ENCODE data around the gene ZSCAN16. TPM values are rescaled to one million over a fixed set of nuclear protein-coding genes. Genes with fewer than 3 reads are reported as not detected.

Gene ZSCAN16
- total and polyA plus RNA-seq, 2 donors (not counting 1 experiment from before 2014, with no cell fraction given): 5.4 to 15.4 TPM

- H3K36me3 ChIP-seq (replicated peaks in 1 of 2; ENCODE audit: control extremely low read depth in 1 of 2, control insufficient read depth in 1 of 2, extremely low read depth in 1 of 2, insufficient read depth in 2 of 2, low read length in 1 of 2): peaks cover 0 to 9% of the 10 kb centered on the region in 2 experiments
- Mint-ChIP-seq H3K27me3 (peaks cover 6% of the 10 kb centered on the region), H3K27ac (no peak overlapping the region), H3K9me3 (ENCODE audit: insufficient read depth) (no peaks in the 10 kb centered on the region), H3K4me3 (no peak overlapping the region), H3K4me1 (no peaks in the 10 kb centered on the region)
- H3K4me2 ChIP-seq (replicated peaks; ENCODE audit: low read depth, low read length, poor library complexity, severe bottlenecking): no peak overlapping the region
- no peak overlapping the region for H3K27ac ChIP-seq (ENCODE audit: low read length in 2 of 2)
- no peaks in the 10 kb centered on the region for H4K20me1 ChIP-seq (ENCODE audit: control insufficient read depth, insufficient read depth, low read length, poor library complexity, severe bottlenecking)
- H3K9ac ChIP-seq (ENCODE audit: low read length): no peak overlapping the region
- CTCF ChIA-PET: interaction anchor here (0.8 to 1.5 kb wide), 3 partner anchors 11 to 594 kb away, joined by 3 to 4 read pairs (median 3); no protein-coding TSS in a partner anchor
- DNase-seq (no peak), ATAC-seq (ENCODE audit: low read depth) (no peak)
- no peaks in the 10 kb centered on the region for H3K79me2 ChIP-seq (ENCODE audit: control insufficient read depth, insufficient read depth, low read length)
- intact Hi-C loops (cut with micrococcal nuclease): no loop called here
- no peak for TF ChIP-seq CTCF (IDR thresholded peaks at IDR 0.05)
- no peak for TF ChIP-seq EZH2 (IDR thresholded peaks at IDR 0.05; ENCODE audit: borderline replicate concordance, insufficient read depth, low read depth, low read length, poor library complexity, severe bottlenecking)
- no CpG with 5 or more reads among the region's 3 CpGs for WGBS (ENCODE audit: insufficient coverage)
- POLR2A ChIA-PET: no interaction called here
- H3K9me3 ChIP-seq (ENCODE audit: control extremely low read depth in 1 of 3, control insufficient read depth in 2 of 3, insufficient read depth in 1 of 3, low read length in 2 of 3): no peaks in the 10 kb centered on the region
- no peak overlapping the region for H2AFZ ChIP-seq (ENCODE audit: insufficient read depth, low read depth, low read length, poor library complexity, severe bottlenecking)
- H3K4me3 ChIP-seq (ENCODE audit: control extremely low read depth in 1 of 5, extremely low read depth in 1 of 5, insufficient read depth in 1 of 5, low read depth in 2 of 5, low read length in 4 of 5): no peak overlapping the region
- H3K27me3 ChIP-seq (replicated peaks in 1 of 4; ENCODE audit: control extremely low read depth in 1 of 4, control insufficient read depth in 3 of 4, insufficient read depth in 4 of 4, low read length in 3 of 4): no peaks in the 10 kb centered on the region
- H3K4me1 ChIP-seq (ENCODE audit: control insufficient read depth in 2 of 2, insufficient read depth in 2 of 2, low read length in 2 of 2): no peaks in the 10 kb centered on the region
Measured at GRCh38 chr6:28111964-28112363, 12.4 kb upstream of the ZSCAN16 start.

- H3K79me2 ChIP-seq (ENCODE audit: control insufficient read depth, insufficient read depth, low read length): no peaks in the 10 kb centered on the region
- peaks cover 4 to 26% of the 10 kb centered on the region in 2 experiments for H3K36me3 ChIP-seq (replicated peaks in 1 of 2; ENCODE audit: control extremely low read depth in 1 of 2, control insufficient read depth in 1 of 2, extremely low read depth in 1 of 2, insufficient read depth in 2 of 2, low read length in 1 of 2)
- POLR2A ChIA-PET: interaction anchor here (0.6 to 0.7 kb wide), 2 partner anchors 11 to 25 kb away, joined by 3 to 7 read pairs; no protein-coding TSS in a partner anchor
- CTCF ChIA-PET: interaction anchor here (1.0 kb wide), 1 partner anchor 9 kb away, joined by 3 read pairs; the partner anchor contains the start of gene ZSCAN16
- no peak overlapping the region for H3K27ac ChIP-seq (ENCODE audit: low read length in 2 of 2)
- DNase-seq: no peak
- no peak overlapping the region for H3K27ac Mint-ChIP-seq
- TF ChIP-seq EZH2 (IDR thresholded peaks at IDR 0.05; ENCODE audit: borderline replicate concordance, insufficient read depth, low read depth, low read length, poor library complexity, severe bottlenecking): no peak
- TF ChIP-seq CTCF (IDR thresholded peaks at IDR 0.05): no peak
- no peaks in the 10 kb centered on the region for H3K9me3 Mint-ChIP-seq (ENCODE audit: insufficient read depth)
- no peaks in the 10 kb centered on the region for H4K20me1 ChIP-seq (ENCODE audit: control insufficient read depth, insufficient read depth, low read length, poor library complexity, severe bottlenecking)
- no peak overlapping the region for H3K4me3 ChIP-seq (ENCODE audit: control extremely low read depth in 1 of 5, extremely low read depth in 1 of 5, insufficient read depth in 1 of 5, low read depth in 2 of 5, low read length in 4 of 5)
- intact Hi-C loops (cut with micrococcal nuclease): no loop called here
- no peak for ATAC-seq (ENCODE audit: low read depth)
- no peaks in the 10 kb centered on the region for H3K27me3 Mint-ChIP-seq
- no peak overlapping the region for H2AFZ ChIP-seq (ENCODE audit: insufficient read depth, low read depth, low read length, poor library complexity, severe bottlenecking)
- H3K9ac ChIP-seq (ENCODE audit: low read length): no peak overlapping the region
- no CpG with 5 or more reads among the region's 2 CpGs for WGBS (ENCODE audit: insufficient coverage)
- no peaks in the 10 kb centered on the region for H3K27me3 ChIP-seq (replicated peaks in 1 of 4; ENCODE audit: control extremely low read depth in 1 of 4, control insufficient read depth in 3 of 4, insufficient read depth in 4 of 4, low read length in 3 of 4)
- no peak overlapping the region for H3K4me2 ChIP-seq (replicated peaks; ENCODE audit: low read depth, low read length, poor library complexity, severe bottlenecking)
- H3K4me1 ChIP-seq (ENCODE audit: control insufficient read depth in 2 of 2, insufficient read depth in 2 of 2, low read length in 2 of 2): no peaks in the 10 kb centered on the region
- no peaks in the 10 kb centered on the region for H3K4me1 Mint-ChIP-seq
- H3K9me3 ChIP-seq (ENCODE audit: control extremely low read depth in 1 of 3, control insufficient read depth in 2 of 3, insufficient read depth in 1 of 3, low read length in 2 of 3): no peaks in the 10 kb centered on the region
- no peak overlapping the region for H3K4me3 Mint-ChIP-seq
Measured at GRCh38 chr6:28115799-28116198, 8.6 kb upstream of the ZSCAN16 start.

All from B cell (primary cell).